HL-60/S4 treated with retinoic acid at 250 ng/mL for 4 days and 3 days (cell line): ENCODE results near the gene LYG1.
"Not testable (repeated sequence)": the region's sequence is repeated elsewhere in the genome, so short reads cannot be mapped to it uniquely, and the experiment has no call there.

Experiments
- in situ Hi-C: fragments of 300-500 bp; cut with MboI; formaldehyde crosslinking; loops from 2 replicates; pipeline ENCODE4 v1.7.0; 2022; ENCODE audit warnings: low sequenced_read_pairs

Gene LYG1

DNA sequence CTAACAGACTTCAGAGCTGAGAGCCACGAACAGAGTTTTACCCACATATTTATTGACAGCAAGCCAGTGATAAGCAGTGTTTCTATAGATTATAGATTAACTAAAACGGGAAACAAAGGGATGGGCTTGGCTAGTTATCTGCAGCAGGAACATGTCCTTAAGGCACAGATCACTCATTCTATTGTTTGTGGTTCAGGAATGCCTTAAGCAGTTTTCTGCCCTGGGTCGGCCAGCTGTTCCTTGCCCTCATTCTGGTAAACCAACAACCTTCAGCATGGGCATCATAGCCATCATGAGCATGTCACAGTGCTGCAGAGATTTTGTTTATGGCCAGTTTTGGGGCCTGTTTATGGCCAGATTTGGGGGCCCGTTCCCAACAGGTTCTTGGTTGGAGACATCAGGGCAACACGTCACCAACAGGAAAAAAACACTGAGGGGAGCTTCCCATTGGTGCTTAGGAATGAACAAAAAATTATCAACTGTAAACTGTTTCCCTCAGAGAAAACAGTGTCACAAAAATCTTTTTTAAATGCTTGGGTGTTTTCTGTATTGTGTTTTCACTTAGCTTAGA is 22.7 kb downstream of the LYG1 start:
- in situ Hi-C loops = not testable (repeated sequence)

DNA sequence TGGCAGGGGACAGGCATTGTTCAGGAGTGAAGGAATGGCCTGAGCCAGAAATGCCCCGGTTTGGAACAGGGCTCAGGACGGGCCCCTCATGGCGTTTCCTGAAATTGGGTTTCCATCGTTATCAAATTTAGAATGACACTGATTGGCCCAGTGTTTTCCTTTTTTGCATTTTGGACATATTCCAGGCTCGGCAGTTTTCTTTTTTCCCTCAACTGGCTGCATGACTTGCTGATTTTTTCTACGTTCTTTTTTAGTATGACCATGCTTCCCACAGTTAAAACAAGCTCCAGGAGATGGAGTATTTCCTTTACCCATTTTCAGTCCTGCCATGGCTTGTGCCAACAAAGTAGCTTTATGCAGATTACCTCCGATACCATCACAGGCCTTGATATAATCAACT is 25.1 kb downstream of the LYG1 start:
- in situ Hi-C loops = no loop called here

DNA sequence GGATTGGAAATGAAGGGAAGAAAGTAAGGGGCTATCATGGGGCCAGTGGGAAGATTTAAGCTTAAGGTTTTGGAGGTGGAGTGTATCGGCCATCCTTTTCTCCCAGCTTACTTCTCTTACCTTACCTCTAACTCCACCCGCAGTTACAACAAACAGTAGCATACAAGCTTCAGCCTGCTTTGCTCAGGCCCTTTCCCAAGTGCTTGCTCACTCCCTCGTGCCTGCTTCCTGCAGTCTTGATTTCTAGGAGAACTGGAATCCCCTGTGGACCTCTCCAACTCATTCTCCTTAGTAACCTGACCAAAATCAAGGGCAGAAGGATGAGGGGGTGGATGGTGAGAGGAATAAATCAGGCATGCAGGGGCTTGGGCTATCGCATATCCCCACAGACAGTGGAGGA is 39.8 kb downstream of the LYG1 start:
- in situ Hi-C loops = no loop called here

GRCh38 chr2:99260184-99260583 is 40.8 kb downstream of the LYG1 start:
- in situ Hi-C loops = no loop called here

GRCh38 chr2:99259465-99259864 is 41.5 kb downstream of the LYG1 start:
- in situ Hi-C loops = no loop called here

- in situ Hi-C loops = no loop called here
Measured at GRCh38 chr2:99256677-99257076, 44.3 kb downstream of the LYG1 start.

- in situ Hi-C loops = no loop called here
Measured at GRCh38 chr2:99255491-99256318, 45.3 kb downstream of the LYG1 start, which contains the start of gene LYG2. Gene LYG2 (minus strand): TSS chr2:99255666. CDS start chr2:99254260, 1,406 bp downstream.

- in situ Hi-C loops = no loop called here
Measured at GRCh38 chr2:99249951-99250350, 51.0 kb downstream of the LYG1 start.

GRCh38 chr2:99242151-99242550 is 58.8 kb downstream of the LYG1 start:
- in situ Hi-C loops = no loop called here

- in situ Hi-C loops = no loop called here
Measured at GRCh38 chr2:99240431-99240830, 60.6 kb downstream of the LYG1 start.

DNA sequence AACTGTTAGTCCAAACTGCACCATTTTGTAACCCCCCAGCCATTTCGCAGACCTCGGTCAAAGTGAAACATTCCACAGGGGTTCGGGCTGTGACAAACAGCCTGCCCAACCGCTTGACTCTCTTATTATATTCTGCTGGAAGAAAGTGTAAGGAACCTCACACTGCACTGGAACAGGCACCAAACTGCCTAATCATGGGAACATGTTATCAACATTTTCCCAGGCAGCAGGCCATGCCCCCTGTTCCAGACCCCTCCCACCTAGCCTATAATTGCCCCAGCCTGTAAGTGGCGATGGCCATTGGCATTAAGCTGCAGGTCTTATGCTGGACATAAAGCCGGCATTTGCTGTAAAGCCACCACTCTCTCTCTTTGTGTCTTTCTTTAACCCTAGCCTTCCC is 62.4 kb downstream of the LYG1 start:
- in situ Hi-C loops = no loop called here
